GM19193 (cell line): ENCODE results near the gene WDR53.

Source experiments
- POLR2A ChIP-seq: IDR thresholded peaks from 4 replicates; pipeline ENCODE4 v1.6.1; 2011; ENCODE audit not compliant: insufficient read depth, insufficient read length; ENCODE audit errors: extremely low read depth

Gene WDR53

DNA sequence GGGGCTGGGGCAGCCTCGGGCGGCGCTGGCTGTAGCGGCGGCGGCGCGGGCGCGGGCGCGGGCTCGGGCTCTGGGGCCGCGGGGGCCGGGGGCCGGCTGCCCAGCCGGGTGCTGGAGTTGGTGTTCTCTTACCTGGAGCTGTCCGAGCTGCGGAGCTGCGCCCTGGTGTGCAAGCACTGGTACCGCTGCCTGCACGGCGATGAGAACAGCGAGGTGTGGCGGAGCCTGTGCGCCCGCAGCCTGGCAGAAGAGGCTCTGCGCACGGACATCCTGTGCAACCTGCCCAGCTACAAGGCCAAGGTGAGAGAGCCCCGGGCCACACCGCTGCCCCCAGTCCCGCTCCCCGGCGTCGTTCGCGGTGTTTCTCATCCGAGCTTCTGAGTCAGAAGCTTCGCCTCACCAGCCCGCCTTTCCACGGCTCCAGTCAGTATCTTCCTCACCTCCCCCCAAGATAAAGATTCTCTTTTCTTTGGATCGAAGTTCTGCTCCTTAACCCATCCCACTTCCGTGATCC lies 706 bp upstream of the WDR53 start:
- no peak for TF ChIP-seq POLR2A

DNA sequence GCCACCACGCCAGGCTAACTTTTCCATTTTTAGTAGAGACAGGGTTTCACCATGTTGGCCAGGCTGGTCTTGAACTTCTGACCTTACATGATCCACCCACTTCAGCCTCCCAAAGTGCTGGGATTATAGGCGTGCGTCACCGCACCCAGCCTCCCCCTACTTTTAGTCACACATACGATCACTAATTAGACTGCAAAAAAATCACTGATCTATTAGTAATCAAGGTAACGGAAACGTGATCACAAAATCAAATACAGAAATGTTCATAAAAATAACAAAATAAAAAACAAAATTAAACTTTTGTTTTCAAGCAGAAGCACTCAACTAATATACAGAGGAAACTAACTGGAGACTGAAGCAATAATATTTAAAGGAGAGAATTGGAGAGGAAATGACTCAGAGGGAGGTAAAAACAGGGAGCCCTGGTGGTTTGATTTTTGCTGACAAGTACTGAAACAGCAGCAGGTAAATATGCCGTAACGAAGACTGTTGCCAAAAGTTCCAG lies 4.6 kb downstream of the WDR53 start:
- TF ChIP-seq POLR2A = no peak

DNA sequence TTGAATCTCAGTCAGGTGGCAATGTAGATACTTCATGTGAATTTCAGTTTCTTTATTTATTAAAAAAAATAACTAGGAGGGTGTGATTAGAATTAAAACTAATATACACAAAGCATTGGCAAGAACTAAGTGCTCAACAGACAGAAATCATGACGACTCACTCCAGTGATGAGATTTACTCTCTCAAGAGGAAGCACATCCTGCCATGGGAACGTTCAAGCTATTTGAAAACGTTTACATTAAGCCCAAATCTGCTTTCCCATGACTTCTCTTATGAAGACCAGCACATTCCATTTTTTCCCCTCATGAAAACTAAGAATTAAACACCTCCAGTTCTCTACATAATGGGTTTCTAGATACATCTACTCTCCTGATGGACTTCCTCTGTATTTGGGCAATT lies 8.5 kb downstream of the WDR53 start:
- TF ChIP-seq POLR2A = no peak

DNA sequence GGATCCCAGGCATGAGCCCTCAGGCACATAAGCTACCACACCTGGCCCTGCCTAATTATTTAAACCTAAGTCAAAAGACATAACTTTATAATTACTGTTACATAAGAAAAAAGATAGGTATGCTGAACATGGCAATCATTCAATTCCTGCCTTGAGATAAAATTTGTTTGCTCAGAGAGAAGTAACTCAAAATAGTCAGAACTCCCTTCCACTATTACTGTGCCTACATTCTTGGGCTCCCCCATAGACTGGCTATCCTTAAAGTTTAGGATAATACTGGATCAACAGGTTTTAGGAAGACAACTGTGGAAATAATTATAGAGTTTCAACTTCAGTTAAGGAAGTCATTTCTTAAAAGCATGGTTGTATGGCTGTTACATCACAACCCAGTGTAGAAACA lies 9.9 kb downstream of the WDR53 start:
- TF ChIP-seq POLR2A = no peak

DNA sequence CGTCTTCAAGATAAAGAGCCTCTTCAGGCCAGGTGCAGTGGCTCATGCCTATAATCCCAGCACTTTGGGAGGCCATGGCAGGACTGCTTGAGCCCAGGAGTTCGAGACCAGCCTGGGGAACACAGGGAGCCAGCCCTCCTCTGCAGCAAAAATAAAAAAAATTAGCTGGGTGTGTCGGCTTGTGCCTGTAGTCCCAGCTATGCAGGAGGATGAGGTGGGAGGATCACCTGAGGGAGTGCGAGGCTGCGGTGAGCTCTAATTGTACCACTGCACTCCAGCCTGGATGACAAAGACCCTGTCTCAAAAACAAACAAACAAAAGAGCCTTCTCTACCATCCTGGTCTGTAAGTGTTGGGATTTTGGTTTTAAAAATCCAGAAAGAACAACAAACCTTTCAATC lies 11.1 kb downstream of the WDR53 start:
- TF ChIP-seq POLR2A = no peak

DNA sequence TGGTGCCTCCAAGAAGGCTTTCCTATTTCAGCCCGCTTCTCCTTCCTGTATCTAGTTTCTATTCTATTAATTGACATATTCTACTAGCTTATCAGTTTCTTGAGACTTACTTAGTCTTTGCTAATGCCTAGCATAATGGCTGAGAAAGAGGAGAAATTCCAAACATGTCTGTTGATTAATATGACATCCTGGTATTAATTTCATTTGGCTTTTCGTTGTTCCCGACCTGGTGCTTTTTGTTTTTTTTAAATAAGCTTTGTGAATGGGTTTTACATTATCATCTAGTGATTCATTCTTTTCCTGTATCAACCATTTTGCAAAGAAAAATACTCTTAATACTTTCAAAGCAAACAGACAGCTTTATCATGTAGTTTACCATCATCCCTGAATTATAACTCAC lies 13.1 kb downstream of the WDR53 start:
- TF ChIP-seq POLR2A = no peak

DNA sequence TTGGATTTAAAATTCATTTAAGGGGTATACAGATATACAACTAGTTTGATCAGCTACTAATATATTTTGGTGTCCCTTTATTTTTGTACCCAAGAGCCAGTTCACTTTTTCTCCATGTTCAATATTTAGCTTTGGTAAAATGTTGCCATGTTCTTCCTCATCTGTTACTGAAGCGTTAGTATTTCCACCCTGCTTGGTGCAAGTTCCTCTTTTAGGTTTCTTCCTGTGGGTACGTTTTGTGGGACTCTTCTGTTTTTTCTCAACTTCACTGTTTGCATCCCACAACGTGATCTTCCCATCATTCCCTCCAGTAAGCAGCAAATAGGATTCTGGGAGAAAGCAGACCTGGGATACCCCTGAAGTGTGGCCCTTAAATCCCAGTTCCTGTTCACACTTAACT lies 14.1 kb downstream of the WDR53 start:
- no peak for TF ChIP-seq POLR2A

DNA sequence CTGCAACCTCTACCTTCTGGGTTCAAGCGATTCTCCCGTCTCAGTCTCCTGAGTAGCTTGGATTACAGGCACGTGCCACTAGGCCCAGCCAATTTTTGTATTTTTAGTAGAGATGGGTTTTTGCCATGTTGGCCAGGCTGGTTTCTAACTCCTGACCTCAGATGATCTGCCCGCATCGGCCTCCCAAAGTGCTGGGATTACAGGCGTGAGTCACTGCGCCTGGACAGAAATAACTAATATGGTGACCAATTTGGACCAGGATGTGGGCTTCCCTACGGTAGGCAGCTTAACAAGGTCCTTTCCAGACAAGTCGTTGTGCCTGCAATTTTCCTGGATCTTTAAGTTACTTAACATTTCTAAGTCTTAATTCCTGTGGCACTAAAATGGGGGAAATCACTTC lies 14.8 kb downstream of the WDR53 start:
- no peak for TF ChIP-seq POLR2A

DNA sequence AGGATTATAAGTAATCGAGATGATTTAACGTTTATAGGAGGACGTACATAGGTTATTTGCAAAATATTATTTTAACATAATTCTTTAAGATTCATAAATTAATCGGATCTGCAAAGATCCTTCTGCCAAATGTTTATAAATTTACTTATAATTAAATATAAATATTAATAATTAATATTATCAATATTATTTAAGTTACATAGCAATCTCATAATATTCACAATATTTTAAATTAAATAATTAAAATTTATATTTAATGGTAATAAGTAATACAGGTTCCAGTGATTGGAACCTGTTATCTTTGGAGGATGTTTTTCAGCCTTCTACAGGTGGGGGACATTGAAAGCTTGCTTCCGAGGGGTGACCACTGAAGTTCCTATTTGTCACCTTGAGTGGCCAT lies 16.1 kb downstream of the WDR53 start:
- no peak for TF ChIP-seq POLR2A

DNA sequence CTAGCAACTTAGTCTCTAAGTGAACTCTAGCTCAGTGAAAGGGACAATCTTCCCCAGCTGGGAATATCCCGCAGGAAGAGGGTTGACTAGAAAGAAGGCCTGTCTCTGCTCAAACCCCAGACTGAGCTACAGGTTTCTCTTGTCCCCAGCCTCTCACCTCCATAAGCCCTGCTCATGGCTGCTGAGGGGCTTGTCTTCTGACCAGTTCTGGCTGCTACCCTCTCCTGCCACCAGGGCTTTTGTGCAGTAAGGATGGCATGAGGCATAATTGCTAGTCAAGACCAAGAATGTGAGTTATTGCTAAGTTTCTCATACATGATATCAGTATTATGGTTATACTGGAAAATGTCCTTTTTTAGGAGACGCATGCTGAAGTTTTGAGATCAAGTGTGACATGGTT lies 21.3 kb downstream of the WDR53 start:
- no peak for TF ChIP-seq POLR2A

DNA sequence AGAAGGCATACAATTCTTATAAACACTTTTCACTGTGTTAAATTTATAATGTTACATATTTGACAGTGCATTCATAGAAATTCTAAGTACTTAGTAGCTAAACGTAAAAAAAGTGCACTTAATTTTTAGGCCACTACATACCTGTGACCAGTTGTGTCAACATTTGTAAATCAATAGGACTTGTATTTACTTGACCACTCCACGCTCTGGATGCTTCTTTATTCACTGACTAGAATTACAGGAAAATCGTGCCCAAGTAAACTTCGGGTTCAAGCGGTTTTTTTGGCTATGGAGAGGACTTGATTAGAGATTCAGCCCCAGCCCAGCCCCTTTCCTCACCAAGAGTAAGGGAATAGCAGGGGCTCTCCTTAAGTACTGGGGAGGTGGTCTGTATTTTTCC lies 21.8 kb downstream of the WDR53 start:
- TF ChIP-seq POLR2A = no peak

DNA sequence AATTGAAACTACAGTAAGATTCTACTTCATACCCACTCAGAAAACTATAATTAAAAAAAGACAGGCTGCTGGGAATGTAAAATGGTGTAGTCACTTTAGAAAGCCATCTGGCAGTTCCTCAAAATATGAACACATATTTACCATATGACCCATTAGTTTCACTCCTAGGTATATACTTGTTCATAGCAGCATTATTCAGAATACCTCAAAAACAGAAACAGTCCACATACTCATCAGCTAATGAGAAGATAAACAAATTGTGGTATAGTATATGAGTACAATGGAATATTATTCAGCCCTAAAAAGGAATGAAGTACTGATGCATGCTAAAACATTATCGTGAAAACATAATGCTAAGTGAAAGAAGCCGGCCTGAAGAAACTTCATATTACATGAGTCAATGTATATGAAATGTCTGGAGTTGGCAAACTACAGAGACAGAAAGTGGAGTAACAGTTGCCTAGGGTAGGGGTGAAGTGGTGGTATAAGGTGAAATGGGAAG lies 23.8 kb downstream of the WDR53 start:
- TF ChIP-seq POLR2A = no peak

DNA sequence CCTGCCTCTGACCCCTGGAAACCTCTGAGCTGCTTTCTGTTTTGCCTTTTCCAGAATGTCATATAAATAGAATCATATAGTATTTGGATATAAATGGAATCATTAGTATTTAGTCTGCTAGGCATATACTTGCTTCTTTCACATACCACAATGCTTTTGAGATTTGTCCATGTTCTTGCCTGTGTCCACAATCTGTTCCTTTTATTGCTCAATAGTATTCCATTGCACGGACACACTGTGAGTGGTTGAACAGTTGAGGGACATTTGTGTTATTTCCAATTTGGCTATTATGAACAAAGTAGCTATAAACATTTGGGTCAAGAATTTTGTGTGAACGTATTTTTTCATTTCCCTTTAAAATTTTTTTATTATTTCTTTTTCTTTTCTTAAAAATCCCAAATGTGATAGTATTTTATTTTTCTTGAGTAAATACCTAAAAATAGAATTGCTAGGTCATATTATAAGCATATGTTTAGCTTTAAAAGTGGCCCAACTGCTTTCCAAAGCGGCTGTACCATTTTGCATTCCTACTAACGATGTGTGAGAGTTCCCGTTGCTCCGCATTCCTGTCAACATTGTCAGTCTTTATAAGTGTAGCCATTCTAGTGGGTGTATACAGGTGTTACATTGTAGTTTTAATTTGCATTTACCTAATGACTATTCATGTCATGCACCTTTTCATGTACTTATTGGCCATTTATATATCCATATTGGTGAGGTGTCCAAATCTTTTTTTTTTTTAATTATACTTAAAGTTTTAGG lies 26.5 kb downstream of the WDR53 start:
- no peak for TF ChIP-seq POLR2A

DNA sequence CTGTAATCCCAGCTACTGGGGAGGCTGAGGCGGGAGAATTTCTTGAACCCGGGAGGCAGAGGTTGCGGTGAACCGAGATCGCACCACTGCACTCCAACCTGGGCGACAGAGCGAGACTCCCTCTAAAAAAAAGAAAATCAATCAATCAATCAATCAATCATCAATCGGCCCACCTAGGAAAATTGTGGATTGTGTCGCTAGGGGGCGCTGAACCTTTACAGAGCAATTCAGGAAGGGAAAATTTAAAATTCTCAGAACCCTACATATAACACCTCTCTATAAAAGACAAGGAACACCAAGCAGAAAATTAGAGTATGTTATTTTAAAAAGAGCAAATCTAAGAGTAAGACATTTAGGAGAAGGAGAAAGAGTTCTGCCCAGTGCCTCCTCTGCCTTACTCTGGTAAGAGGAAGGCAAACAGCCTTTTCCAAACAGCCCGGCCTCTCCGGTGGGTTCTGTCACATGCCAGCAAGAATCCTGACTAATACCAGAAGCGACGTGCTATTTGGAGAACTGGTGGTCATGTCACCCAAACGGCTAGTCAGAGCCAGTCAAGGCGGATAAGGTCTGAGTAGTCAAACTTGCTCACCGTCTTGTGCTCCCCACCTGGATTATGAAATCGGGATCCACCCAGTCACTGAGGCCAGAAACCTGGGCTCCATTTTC lies 30.9 kb downstream of the WDR53 start:
- TF ChIP-seq POLR2A = no peak

DNA sequence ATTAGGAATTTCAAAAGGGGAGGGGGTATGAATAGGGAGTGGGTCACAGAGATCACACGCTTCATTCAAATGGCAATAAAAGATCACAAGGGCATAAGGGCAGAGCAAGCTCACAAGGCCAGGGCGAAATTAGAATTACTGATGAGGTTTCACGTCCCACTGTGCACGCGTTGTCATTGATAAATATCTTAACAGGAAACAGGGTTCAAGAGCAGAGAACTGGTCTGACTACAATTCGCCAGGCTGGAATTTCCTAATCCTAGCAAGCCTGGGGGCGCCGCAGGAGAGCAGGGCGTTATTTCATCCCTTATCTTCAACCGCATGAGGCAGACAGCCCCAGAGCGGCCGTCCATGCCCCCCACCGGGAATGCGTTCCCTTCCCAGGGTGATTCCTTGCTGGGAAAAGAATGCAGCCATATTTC lies 35.1 kb downstream of the WDR53 start:
- TF ChIP-seq POLR2A = no peak

DNA sequence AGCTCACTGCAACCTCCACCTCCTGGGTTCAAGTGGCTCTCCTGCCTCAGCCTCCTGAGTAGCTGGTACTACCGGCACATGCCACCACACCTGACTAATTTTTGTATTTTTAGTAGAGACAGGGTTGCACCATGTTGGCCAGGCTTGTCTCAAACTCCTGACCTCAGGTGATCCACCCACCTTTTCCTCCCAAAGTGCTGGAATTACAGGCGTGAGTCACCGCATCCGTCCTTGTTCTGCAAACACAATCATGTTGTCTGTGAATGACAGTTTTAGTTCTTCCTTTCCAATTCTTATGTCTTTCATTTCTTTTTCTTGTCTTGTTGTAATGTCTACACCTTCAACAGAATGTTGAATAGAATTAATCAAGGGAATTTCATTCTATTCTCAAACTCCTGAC lies 36.9 kb downstream of the WDR53 start:
- no peak for TF ChIP-seq POLR2A

DNA sequence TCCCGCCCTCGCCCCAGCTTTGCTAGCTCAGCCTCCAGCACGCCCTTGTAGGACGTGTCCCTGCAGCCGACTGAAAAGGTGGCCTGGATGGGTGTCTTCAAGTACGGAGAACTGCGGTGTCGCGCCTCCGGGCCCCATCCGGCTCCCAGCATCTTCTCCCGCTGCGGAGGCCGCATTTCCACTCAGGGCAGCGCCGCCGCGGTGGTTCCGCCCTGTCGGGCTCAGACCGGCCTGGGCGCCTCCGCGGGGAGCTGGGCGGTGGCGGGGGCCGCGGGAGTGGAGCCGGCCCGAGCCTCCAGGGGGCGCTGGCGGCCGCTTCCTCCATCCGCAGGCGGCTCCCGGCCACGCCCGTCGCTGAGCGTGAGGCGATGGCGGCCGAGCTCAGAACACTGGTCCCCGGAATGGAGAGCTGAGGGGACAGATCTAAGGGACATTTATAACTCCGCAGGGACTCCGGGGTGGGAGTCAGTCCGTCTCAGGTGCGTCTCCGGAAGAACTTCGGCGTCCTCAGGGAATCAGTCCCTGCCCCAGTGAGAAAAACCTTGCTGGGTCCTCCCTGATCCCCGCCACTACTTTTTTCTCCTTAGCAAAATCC lies 39.6 kb downstream of the WDR53 start:
- peak; percentile 88 for TF ChIP-seq POLR2A

DNA sequence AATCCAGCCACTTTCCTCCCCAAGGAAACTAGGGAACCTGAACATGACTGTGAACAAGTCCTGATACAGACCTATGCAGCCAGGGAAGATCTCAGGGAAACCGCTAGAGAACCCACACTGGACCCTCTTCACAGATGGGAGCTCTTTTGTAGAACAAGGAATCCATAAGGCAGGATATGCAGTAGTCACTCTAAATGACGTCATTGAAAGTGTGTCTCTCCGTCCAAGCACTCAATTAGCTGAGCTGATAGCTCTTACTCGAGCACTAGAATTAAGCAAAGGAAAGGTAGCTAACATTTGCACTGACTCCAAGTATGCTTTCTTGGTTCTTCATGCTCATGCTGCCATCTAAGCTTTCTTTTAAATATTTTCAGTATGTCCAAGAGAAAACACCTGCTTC lies 43.2 kb downstream of the WDR53 start:
- TF ChIP-seq POLR2A = no peak
